Measurements from ENCODE around the gene SHB. TPM values are rescaled to one million over a fixed set of nuclear protein-coding genes. Genes with fewer than 3 reads are reported as not detected.

Gene SHB
- total and polyA plus RNA-seq, 2 of the 13 experiments (the other 11 are each of a cell fraction or from before 2014, with no cell fraction given) = 19.4 to 20.7 TPM

DNA sequence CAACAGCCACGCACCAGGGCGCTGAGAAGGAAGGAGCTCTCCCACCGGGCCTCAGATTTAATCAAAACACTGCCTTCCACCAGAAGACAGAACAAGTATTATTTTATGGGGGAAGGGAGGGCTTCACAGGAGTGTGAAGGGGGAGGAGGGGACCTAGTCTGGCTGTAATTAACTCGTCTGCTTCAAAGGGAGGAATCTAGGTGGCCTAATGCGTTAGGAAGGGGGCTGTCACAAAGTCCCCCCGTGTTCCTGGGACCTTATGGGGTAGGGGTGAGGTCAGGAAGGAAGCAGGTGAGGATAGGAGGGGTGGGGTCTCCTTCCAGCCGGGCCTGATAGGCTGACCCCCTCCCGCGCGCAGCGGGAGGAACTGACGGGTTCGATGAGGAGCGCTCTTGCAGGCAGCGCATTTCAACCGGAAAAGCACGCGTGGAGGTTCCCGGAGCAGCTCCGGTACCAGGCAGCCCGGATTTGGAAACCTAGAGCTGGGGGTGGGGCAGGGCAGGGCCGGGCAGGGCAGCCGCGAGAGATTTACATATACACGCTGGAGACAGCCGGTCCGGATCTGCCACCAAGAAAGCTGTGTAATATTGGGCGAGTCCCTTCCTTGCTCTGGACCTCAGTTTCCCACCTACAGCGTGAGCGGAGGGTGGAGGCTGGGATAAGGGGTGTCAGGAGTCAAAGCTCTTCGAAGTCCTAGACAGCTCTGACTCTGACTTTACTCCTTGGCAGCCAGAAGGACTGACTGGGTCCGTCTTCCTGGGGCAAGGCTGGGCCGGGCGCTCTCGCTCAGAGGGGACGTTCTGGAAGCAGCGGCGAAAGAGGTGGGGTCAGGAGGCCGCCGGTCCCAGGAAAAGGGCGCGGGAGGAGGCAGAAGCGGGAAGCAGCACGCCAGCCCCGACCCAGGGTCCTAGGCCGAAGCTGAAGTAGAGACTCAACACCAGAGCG lies 1.8 kb downstream of the SHB start (continued):
- TF ChIP-seq HMGA1 (CRISPR knock-in tag; conservative IDR thresholded peaks at IDR 0.05) (no peak), PRMT3 (CRISPR knock-in tag; IDR thresholded peaks at IDR 0.05; ENCODE audit: borderline replicate concordance, low read depth) (no peak), DMTF1 (CRISPR knock-in tag; IDR thresholded peaks at IDR 0.05) (no peak), MED1 (CRISPR knock-in tag; IDR thresholded peaks at IDR 0.05) (peak; percentile 36; the same call in 1 of the 2 replicates), DR1 (CRISPR knock-in tag; IDR thresholded peaks at IDR 0.05) (no peak), ZNF253 (CRISPR knock-in tag; IDR thresholded peaks at IDR 0.05; ENCODE audit: borderline replicate concordance) (no peak), XRCC5 (optimal IDR thresholded peaks at IDR 0.05; ENCODE audit: low read length) (no peak), GPN1 (CRISPR knock-in tag; IDR thresholded peaks at IDR 0.05; ENCODE audit: borderline replicate concordance) (no peak), NCOA5 (CRISPR knock-in tag; IDR thresholded peaks at IDR 0.05) (no peak), ZNF615 (CRISPR knock-in tag; IDR thresholded peaks at IDR 0.05; ENCODE audit: borderline replicate concordance) (no peak), RBFOX2 (IDR thresholded peaks at IDR 0.05; ENCODE audit: low read depth, low read length) (no peak), TBP (CRISPR knock-in tag; IDR thresholded peaks at IDR 0.05) (no peak), HOXA9 (CRISPR knock-in tag; IDR thresholded peaks at IDR 0.05; ENCODE audit: borderline replicate concordance) (no peak), KLF11 (CRISPR knock-in tag; IDR thresholded peaks at IDR 0.05) (no peak), ZBTB21 (CRISPR knock-in tag; IDR thresholded peaks at IDR 0.05) (no peak), ZBTB3 (CRISPR knock-in tag; IDR thresholded peaks at IDR 0.05; ENCODE audit: borderline replicate concordance, low read depth) (no peak)
- TF ChIP-seq, protein P1, sequence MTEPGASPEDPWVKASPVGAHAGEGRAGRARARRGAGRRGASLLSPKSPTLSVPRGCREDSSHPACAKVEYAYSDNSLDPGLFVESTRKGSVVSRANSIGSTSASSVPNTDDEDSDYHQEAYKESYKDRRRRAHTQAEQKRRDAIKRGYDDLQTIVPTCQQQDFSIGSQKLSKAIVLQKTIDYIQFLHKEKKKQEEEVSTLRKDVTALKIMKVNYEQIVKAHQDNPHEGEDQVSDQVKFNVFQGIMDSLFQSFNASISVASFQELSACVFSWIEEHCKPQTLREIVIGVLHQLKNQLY (CRISPR knock-in tag; IDR thresholded peaks at IDR 0.05) = no peak
- TF ChIP-seq, protein P2, sequence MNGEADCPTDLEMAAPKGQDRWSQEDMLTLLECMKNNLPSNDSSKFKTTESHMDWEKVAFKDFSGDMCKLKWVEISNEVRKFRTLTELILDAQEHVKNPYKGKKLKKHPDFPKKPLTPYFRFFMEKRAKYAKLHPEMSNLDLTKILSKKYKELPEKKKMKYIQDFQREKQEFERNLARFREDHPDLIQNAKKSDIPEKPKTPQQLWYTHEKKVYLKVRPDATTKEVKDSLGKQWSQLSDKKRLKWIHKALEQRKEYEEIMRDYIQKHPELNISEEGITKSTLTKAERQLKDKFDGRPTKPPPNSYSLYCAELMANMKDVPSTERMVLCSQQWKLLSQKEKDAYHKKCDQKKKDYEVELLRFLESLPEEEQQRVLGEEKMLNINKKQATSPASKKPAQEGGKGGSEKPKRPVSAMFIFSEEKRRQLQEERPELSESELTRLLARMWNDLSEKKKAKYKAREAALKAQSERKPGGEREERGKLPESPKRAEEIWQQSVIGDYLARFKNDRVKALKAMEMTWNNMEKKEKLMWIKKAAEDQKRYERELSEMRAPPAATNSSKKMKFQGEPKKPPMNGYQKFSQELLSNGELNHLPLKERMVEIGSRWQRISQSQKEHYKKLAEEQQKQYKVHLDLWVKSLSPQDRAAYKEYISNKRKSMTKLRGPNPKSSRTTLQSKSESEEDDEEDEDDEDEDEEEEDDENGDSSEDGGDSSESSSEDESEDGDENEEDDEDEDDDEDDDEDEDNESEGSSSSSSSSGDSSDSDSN (CRISPR knock-in tag; IDR thresholded peaks at IDR 0.05) = peak; percentile 50
- TF ChIP-seq, protein P3, sequence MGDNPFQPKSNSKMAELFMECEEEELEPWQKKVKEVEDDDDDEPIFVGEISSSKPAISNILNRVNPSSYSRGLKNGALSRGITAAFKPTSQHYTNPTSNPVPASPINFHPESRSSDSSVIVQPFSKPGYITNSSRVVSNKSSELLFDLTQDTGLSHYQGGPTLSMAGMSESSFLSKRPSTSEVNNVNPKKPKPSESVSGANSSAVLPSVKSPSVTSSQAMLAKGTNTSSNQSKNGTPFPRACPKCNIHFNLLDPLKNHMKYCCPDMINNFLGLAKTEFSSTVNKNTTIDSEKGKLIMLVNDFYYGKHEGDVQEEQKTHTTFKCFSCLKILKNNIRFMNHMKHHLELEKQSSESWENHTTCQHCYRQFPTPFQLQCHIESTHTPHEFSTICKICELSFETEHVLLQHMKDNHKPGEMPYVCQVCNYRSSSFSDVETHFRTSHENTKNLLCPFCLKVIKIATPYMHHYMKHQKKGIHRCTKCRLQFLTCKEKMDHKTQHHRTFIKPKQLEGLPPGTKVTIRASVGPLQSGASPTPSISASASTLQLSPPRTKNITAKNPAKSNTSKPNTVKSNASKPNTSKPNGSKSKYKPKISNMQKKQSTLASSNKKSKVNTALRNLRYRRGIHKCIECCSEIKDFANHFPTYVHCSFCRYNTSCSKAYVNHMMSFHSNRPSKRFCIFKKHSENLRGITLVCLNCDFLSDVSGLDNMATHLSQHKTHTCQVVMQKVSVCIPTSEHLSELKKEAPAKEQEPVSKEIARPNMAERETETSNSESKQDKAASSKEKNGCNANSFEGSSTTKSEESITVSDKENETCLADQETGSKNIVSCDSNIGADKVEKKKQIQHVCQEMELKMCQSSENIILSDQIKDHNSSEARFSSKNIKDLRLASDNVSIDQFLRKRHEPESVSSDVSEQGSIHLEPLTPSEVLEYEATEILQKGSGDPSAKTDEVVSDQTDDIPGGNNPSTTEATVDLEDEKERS (CRISPR knock-in tag; IDR thresholded peaks at IDR 0.05) = no peak

Data from HepG2 (cell line).